Muscle of arm (tissue), 12 donors: ENCODE measurements around the gene CDK17. TPM values are rescaled to one million over a fixed set of nuclear protein-coding genes. Genes with fewer than 3 reads are reported as not detected.
"Not testable (repeated sequence)": the region's sequence is repeated elsewhere in the genome, so short reads cannot be mapped to it uniquely, and the experiment has no call there.

ENCODE experiments used
- DNase-seq: peaks from one replicate; pipeline ENCODE4 v3.0.0-alpha.2; 2013
- polyA plus RNA-seq, 12 donors: library from polyadenylated mRNA; unstranded; fragments of 120-200 nt; gene quantifications; one replicate each; pipeline ENCODE4 v1.2.1, GENCODE V29; 2013; ENCODE audit not compliant: insufficient read length in 12 of 12

CDK17 gene
- polyA plus RNA-seq, 12 donors = 24.3 to 41.6 (median 31.8) TPM; not detected in 1

DNA sequence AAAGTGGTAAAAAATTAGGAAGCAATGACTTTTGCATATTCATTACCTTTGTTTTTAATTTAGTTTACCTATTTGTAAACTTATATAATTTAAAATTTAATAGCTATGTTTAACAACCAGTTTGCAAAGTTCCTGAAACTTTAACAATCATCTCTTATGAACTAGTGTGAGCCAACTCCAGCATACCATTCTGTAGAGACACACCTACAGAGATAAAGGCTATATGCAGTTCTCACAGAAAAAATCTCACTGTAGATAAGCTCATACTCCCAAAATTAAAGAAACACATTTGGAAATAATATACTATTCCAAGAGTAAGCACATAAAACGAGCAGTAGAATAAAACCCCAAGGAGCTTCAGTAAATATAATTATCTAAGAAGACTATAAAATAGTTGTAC lies 77.5 kb downstream of the CDK17 start:
- DNase-seq = no peak

DNA sequence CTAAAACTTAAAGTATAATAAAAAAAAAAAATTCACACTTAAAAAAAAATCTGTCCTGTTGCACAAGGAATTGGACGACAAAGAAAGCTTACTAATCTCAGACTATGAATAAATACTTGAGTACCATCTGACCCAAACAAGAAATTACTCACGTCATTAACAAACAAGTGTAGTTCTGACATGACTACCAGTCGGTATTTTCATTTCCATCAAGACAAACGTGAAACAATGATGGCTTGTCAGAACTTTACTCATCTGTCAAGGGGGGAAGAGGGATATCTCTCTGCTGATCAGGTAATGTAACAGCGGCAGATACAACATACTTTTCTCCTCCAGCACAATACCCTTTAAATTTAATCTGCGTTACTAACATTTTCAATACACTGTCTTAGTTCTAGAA lies 78.3 kb downstream of the CDK17 start:
- DNase-seq = no peak

DNA sequence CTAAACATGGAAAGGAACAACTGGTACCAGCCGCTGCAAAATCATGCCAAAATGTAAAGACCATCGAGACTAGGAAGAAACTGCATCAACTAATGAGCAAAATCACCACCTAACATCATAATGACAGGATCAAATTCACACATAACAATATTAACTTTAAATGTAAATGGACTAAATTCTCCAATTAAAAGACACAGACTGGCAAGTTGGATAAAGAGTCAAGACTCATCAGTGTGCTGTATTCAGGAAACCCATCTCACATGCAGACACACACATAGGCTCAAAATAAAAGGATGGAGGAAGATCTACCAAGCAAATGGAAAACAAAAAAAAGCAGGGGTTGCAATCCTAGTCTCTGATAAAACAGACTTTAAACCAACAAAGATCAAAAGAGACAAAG lies 82.4 kb downstream of the CDK17 start:
- not testable (repeated sequence) for DNase-seq

DNA sequence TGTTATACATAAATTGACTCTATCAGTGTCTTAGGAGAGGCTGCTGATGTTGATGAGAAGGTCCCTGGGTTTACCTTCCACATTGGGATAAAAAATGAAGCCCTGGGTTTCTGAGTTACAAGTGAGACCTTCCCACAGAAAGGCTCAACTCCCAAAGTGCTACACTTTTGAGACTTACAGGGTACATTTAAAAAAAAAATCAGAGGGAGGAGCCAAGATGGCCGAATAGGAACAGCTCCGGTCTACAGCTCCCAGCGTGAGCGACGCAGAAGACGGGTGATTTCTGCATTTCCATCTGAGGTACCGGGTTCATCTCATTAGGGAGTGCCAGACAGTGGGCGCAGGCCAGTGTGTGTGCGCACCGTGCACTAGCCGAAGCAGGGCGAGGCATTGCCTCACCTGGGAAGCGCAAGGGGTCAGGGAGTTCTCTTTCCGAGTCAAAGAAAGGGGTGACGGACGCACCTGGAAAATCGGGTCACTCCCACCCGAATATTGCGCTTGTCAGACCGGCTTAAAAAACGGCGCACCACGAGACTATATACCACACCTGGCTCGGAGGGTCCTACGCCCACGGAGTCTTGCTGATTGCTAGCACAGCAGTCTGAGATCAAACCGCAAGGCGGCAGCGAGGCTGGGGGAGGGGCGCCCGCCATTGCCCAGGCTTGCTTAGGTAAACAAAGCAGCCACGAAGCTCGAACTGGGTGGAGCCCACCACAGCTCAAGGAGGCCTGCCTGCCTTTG lies 84.3 kb downstream of the CDK17 start:
- not testable (repeated sequence) for DNase-seq

DNA sequence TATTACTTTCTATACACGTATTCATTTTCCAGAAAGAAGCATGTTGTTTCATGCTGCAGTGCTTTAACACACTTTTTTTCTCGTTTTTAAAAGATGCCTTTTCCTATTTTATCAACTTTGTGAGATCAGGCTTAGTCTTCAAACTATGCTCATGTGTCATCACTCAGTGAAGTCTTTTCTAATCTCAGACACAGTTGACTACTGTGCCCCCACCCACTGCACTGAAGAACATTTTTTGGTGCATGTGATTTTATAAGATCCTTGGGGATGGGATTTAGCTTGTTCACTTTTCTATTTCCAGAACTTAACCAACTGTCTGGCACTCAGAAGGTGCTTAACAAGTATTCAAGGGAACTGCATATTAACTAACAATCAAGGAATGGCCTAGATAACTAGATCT lies 85.5 kb downstream of the CDK17 start:
- no peak for DNase-seq

DNA sequence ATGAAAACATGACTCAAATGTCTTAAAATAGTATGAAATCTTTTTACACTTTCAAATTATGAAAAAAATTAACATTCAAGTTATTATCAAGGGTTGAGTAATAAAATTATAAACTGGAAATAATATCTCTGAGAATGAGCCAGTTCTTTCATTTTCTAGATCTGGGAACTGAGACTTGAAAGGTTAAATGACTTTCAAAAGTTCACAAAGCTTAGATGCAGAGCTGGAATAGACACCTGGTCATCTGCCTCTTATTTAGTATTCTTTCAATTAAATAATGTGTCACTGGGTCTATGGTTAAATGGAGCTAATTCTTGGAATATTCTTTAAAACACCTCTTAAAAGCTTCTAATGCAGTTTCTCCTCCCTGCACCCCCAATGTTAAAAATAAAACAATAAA lies 86.6 kb downstream of the CDK17 start:
- DNase-seq = no peak

DNA sequence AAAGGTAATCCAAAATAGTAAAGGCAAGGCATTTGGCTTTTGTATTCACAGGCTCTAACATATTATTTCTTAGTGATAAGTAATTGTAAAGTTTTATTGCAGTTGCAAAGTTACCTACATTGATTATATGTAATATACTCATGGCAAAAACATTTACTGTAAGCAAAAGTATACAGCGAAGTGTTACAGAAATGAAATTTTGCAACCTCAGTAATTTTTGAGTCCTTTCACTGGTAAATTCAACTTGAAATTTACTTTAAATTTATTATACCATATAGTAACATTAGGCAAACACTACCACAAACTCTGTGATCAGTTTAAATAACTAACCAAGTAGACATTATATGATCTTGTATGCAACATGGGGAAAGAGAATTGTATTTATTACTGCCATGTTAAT lies 89.0 kb downstream of the CDK17 start:
- DNase-seq = no peak

DNA sequence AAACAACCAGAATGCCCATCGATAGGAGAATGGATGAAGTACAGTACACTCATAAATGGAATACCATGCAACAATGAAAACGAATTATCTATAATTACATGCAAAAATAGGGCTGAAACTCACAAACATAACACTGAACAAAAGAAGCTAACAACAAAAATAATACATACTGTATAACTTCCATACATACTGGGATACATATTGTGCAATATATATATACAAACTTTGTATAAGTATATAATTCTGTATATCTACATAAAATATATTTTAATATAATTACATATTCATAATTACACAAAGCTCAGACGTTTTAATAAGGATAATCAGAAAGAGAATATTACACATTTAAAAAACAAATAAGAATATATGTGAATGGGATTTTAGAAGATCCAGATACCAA lies 90.2 kb downstream of the CDK17 start:
- no peak for DNase-seq

DNA sequence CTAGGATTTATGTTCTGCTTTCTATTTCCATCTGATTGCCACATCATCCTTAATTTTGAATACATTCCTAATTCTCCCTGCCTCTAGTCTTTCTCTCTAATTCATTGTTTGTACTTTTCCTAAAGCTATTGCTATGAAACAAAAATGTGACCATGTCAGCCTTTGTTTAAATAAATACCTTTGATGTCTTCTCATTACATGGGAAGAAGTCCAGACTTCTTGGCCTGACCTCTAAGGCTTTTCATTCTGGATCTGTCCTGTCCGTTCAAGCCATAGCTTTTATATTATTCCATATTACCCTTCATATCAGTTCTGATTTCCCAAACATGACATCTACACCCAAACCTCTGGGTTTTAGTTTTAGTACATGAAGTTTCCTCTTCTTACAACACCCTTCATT lies 91.4 kb downstream of the CDK17 start:
- DNase-seq = no peak

DNA sequence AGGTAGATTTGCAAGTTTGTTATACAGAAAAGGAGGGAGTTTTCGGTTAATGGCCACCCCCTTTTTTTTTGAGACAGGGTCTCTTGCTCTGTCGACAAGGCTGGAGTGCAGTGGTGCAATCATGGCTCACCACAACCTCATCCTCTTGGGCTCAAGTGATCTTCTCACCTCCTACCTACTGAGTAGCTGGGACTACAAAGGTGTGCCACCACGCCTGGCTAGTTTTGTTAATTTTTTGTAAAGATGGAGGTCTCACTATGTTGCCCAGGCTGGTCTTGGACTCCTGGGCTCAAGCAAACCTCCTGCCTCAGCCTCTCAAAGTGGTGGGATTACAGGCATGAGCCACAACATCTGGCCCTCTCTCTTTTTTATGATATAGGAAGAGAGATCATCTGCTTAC lies 94.6 kb downstream of the CDK17 start:
- DNase-seq = no peak

DNA sequence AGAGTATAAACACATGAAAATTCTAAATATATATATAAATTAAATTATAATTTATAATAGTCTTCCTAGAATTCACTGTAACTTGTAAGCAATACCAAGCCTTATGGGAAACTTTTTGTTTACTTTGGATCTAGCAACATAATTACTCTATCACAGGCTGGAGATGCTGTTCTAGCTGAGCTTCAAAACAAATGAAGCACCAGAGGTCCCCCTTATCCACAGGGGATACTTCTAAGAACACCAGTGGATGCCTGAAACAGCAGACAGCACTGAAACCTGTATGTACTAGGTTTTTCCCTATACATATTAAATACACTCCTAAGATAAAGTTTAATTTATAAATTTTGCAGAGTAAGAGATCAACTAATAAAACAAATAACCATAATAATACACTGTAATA lies 96.6 kb downstream of the CDK17 start:
- DNase-seq = no peak

DNA sequence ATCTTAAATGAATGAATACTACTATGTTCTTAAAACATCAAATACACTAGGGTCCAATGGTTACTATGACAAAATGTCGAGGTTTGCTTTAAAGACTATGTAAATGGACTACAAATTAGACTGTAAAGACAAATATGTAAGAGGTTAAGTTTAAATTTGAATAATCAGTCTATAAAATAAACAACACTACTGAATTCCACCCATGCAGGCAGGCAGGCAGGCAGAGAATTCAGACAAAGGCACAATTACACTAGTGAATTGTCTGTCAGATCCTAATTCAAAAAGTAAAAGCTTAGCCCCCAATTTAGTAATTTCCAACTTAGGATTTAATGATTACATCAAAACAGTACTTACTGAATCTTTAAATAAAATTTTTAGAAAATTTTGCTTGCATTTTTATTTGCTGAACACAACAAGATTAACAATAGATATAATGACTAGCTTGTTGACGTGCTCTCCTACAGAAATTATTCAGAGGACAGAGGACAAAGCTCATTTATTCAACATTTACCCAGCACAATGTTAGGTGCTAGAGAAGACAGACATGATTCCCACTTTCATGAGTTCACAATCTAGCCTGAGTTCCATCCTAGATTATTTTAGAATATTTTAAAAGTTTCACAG lies 97.4 kb downstream of the CDK17 start:
- DNase-seq = no peak

DNA sequence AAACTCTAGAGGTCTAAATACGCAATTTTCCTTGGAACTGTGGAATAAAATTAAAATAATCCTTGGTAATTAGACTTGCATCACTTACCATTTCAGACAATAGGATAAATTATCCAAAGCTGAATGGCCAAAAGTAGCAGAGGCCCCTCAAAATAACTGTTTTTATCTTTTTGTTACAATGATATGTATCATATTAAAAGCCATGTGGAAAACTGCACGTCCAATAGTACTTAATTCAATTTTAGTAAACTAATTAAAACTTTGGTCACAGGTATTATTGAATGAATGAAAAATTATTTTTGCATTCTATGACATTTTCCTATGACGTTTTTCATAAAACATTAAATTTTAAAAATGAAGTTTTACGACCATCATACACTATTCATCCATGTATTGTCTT lies 98.5 kb downstream of the CDK17 start:
- DNase-seq = no peak

DNA sequence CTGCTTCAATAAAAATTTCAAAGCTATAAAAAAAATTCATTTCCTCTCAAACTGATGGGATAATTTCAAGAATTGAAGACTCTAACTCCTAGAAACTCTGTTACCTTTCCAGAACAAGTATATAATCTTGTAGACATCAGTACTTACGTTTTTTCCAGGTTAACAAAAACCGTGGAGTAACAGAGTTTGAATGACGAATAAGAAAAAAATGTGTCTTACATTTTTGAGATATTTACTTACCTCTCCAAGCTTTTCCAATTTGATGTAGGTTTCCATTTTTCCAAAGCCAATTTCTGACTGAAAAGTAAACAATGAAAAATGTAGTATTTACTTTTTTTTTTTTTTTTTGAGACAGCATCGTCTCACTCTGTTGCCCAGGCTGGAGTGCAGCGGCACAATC lies 100.2 kb downstream of the CDK17 start:
- no peak for DNase-seq

DNA sequence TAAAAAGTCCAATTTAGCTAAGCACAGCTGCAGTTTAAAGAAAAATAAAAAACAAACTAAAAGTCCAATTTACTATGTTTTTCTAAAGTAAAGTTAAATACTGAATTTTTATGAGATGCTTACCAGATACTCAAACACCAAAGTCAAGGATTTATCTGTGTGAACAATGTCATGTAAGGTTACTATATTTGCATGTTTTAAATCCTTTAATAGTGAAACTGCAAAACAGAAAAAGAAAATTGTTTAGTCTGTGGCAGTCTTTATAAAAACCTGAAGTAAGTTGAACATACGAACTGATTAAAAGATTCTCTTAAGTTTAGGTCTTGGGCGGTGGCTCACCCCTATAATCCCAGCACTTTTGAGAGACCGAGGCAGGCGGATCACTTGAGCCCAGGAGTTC lies 102.7 kb downstream of the CDK17 start:
- no peak for DNase-seq

DNA sequence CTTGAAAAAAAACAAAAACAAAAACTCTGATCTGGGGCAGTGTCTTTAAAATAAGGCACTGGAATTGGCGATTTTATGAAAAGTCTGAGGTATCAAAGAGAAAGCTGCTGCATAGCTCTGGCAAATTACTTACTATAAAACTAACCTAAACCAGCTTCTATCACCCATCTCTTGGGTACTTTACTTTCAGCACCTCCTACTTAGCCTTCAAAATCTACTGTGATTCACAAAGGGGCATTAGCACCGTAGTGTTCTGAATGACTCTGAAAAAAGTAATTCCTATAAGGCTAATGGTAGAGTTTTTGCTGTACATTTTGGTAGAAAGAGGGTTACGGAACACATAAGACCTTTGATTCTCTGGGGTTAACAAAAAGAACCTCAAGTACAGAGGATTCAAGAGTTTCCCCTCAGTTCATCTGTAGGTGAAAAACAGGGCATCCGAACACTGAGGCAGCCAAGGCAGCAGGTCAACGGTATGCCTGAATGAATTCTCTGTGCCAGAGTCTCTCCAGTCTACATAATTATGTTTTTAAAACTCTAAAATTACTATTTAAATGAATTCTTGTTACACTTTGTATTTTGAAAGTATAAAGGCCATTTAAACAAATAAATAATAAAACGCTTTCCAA lies 104.6 kb downstream of the CDK17 start:
- no peak for DNase-seq

DNA sequence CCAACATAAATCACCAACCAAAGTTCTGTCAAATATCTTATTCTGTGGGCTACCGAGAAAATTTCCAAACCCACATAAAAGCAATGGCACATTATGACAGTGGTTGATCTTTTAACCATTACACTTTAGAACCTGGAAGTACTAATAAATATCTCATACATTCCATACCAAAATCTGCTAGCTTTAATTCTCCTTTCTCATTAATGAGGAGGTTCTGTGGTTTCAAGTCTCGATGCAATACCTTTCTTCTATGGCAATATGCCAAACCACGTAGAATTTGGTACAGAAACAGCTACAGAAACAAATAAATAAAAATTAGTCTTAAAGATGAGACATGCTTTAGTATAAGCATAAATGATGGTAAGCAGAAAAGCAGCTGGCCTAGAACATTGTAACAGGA lies 105.4 kb downstream of the CDK17 start:
- DNase-seq = no peak

DNA sequence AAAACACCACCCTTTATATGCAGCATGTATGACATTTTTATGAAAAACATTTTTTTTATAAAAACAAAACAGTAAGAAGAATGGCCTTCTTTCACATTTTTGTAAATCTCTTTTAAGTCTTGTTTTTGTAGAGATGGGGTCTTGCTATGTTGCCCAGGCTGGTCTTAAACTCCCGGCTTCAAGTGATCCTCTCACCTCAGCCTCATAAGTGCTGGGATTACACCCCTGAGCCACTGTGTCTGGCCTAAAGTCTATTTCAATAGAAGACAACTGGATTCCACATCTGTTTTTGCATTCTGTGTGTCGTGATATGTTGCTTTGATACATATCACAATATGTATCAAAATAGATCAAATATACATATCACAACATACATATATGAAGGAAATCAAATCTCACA lies 107.1 kb downstream of the CDK17 start:
- no peak for DNase-seq

DNA sequence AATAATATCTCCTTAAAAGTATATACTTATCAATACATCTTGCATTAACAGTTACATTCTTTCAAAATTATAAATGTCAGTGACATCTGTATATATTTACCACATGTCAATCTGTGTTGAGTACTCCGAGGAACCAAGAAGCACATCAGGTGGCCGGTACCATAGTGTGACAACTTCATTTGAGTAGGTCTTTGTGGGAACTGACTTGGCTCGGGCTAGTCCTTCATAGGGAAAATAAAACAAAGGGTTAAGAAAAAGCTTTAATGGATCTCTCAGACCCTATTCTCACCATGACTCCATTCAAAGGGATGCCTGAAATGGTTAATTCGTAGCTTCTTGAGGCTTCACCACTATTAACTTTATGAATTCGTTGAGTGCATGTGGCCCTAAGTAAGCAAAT lies 111.2 kb downstream of the CDK17 start:
- DNase-seq = no peak

DNA sequence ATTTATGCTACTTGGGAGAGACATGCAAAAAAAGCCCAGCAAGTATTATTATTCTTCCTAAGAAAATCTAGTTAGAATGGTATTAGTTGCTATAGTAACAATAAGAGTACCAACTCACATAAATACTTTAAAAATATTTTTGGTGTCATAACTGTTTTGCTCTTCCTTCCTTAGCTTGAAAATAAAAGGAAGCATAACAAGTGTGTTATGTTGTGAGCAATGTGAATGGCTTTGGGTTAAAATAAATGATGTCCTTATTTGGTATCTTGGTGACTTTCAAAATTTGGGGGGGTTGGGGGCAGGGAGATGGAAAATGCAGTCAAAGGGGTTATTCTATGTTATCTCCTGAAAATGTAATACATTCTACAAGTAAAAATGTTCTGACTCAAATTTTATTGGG lies 115.1 kb downstream of the CDK17 start:
- DNase-seq = no peak

DNA sequence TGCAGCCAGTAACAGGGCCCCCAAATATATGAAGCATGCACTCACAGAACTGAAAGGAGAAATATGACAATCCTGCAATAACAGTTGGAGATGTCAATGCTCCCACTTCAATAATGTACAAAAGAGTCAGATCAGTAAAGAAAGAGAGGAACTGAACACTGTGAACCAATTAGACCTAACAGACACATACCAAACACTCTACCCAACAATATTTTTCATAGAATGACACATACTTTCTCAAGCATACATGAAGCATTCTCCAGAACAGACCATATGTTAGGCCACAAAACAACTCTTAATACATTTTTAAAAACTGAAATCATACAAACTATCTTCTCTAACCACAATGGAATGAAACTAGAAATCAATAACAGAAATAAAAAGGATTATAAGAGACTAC lies 125.9 kb downstream of the CDK17 start:
- DNase-seq = no peak

DNA sequence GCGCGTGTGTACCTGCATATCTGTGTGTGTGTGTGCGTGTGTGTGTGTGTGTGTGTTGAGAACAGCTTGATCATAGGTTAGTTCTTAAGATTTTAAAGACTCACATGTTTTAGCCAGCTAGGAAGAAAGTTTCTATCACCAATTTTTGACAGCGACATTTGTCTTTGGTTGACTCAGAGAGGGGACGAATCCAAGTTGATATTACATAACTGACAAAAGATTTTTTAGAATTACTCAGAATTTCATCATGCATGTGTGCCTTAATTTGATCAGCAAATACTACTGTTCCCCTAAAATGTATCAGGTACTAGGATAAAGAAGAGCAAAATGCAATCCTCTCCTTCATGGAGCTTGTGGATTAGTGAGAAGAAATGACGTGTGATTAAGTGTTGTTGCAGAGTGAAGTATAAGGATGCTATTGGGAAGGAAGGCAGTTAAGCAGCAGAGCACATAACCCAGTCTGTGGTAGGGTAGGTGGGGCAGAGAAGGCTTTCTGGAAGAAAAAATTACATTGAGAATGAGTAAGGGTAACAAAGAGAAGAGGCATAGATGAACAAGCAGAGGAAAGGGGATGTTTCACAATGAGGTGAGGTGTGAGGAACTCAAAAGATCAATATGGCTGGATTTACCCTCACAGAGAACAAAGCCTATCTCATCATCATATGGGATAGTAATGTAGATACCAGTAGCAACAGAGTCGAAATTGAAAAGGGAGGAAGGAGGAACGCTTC lies 128.6 kb downstream of the CDK17 start:
- DNase-seq = no peak

DNA sequence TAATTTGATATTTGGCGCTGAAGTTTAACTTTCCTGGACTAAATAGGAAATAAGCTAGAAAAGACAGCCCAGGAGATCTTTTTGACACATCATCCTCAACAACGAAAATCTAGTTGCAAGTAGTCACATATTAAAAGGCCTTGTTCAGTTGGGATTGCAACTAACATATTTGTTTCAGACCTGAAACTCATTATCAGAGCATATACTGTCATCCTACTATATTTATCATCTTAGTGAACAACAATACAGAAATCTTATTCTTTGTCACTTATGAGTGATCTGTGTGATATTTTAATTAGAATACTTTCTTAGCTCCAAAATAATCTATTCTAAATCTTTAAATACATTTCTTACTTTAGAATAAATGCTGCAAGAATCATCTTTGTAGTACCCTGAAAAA lies 134.0 kb downstream of the CDK17 start:
- DNase-seq = no peak
